HUES6 (cell line): ENCODE measurements around the gene DQX1.
A peak's percentile ranks its signal among the peaks of the same experiment; 100 is the strongest.

Experiments
- H3K27ac ChIP-seq: 2 replicates; pipeline ENCODE4 v1.7.0; 2013; ENCODE audit warnings: low read depth, mild to moderate bottlenecking, low read length, inconsistent platforms
- H3K27me3 ChIP-seq: 2 replicates; pipeline ENCODE4 v1.6.1; 2013; ENCODE audit warnings: low read length; ENCODE audit not compliant: control insufficient read depth, insufficient read depth
- H3K36me3 ChIP-seq: 2 replicates; pipeline ENCODE4 v1.6.1; 2013; ENCODE audit warnings: low read length; ENCODE audit not compliant: control insufficient read depth, insufficient read depth
- H3K4me1 ChIP-seq: 2 replicates; pipeline ENCODE4 v1.6.1; 2013; ENCODE audit warnings: low read length; ENCODE audit not compliant: control insufficient read depth, insufficient read depth
- H3K4me3 ChIP-seq: 2 replicates; pipeline ENCODE4 v1.5.1; 2013; ENCODE audit warnings: low read depth, low read length
- H3K9ac ChIP-seq: one replicate; pipeline ENCODE4 v1.6.1; 2013; ENCODE audit warnings: mild to moderate bottlenecking, low read length
- H3K9me3 ChIP-seq: 2 replicates; pipeline ENCODE4 v1.6.1; 2013; ENCODE audit warnings: low read depth, low read length; ENCODE audit not compliant: control insufficient read depth, insufficient read depth

The DQX1 gene

DNA sequence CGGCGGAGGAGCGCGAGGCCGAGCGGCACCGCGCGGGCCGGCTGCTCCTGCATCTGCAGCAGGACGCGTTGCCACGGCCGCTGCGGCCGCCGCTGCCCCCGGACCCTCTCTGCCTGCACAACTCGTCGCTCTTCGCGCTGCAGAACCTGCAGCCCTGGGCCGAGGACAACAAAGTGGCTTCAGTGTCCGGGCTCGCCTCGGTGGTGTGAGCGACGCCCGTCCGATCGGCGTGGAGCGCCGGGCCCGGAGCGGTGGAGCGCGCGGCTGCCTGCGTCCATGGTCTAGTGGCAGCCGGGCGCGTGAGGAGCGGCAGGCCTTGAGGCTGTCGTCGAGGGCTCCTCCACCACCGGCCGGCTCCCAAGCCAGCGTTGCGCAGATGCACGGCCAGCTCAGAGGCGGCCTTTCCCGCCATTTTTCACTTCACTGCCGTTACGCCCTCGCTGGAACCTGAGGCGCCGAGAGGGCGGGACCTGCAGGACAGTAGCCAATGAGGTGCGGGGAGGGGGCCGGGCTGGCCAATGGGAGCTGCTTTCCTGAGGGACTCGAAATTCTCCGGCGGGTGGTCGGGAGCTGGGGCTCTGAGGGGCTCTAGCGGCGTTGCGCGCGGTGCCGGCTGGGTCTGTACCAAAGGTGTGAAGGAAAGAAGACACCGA is 9.9 kb downstream of the DQX1 start:
- no peak overlapping the region for H3K27ac ChIP-seq
- H3K4me1 ChIP-seq = peaks cover 20% of the 10 kb centered on the region
- peak overlapping the region; percentile 57 for H3K4me3 ChIP-seq
- peaks cover 3% of the 10 kb centered on the region; the same call in 1 of the 2 replicates for H3K9me3 ChIP-seq
- H3K9ac ChIP-seq = no peak overlapping the region
- H3K36me3 ChIP-seq = no peaks in the 10 kb centered on the region
- H3K27me3 ChIP-seq = peaks cover 98% of the 10 kb centered on the region

DNA sequence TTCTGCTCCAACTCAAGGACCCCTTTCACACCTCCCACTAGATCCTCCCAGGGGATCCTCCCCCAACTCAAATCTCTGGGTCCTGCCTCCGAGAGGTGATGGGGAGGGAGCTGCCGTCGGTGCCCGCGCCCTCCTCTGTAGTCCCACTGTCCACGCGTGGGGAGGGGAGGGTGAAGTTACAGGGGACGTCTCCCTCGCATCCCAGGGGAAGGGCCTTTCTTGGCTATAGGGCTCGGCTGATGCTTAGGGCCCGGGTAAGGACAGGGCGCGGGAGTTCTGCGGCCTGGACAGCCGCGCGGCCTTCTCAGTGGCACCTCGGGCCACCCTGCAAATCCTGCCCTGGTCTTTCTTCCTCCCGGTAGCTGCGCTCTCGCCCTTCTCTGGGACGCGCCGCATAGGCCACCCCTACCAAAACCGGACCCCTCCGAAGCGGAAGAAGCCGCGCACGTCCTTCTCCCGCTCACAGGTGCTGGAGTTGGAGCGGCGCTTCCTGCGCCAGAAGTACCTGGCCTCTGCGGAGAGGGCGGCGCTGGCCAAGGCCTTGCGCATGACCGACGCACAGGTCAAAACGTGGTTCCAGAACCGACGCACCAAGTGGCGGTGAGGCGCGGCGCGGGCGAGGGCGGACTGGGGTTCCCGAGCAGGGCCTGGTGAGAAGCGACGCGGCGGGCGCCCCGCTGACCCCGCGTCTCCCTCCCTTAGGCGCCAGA is 10.6 kb downstream of the DQX1 start:
- Histone ChIP-seq H3K36me3 (no peaks in the 10 kb centered on the region), H3K9me3 (peaks cover 3% of the 10 kb centered on the region; the same call in 1 of the 2 replicates), H3K4me1 (peaks cover 20% of the 10 kb centered on the region), H3K4me3 (peak overlapping the region; percentile 57), H3K27ac (no peak overlapping the region), H3K9ac (no peak overlapping the region), H3K27me3 (peaks cover 100% of the 10 kb centered on the region)

DNA sequence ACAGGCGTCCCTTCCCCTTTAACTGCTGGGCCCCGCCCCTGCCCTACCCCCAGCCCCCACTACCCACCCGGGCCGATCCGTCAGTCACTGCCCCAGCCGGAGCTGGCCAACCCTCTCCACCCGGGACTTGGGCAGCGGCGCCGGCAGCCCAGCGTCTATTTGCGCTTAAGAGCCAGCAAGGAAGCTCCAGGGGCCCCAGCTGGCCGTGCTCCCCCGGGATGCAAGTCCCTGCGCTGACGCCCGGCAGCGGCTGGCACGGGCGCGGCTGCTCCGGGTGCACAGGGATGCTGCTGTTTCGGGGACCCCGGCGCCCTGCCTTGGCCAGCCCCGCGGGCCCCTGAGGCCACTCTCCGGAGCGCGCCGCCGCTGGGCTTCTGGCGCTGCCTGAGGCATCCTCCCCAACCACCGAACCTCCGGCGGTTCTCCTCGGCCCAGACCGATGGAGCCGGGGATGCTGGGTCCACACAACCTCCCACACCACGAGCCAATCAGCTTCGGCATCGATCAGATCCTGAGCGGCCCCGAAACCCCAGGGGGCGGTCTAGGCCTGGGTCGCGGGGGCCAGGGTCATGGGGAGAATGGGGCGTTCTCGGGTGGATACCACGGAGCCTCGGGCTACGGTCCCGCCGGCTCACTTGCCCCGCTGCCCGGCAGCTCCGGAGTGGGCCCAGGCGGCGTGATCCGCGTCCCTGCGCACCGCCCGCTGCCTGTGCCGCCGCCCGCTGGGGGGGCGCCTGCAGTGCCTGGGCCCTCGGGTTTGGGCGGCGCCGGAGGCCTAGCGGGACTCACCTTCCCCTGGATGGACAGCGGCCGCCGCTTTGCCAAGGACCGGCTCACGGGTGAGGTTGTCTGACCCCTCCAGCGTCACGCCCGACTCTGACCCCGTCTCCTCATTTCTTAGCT is 11.4 kb downstream of the DQX1 start, which contains the start of gene TLX2:
TLX2 (plus strand) TSS at position 83 of the 903 bp plus-strand sequence; CDS start at position 440, 357 bp downstream.
- peak within 1 kb of the TSS; percentile 57 for H3K4me3 ChIP-seq
- peaks cover 20% of the 10 kb centered on the region for H3K4me1 ChIP-seq
- H3K9me3 ChIP-seq = peaks cover 3% of the 10 kb centered on the region; the same call in 1 of the 2 replicates
- no peak within 1 kb of the TSS for H3K27ac ChIP-seq
- no peak within 1 kb of the TSS for H3K9ac ChIP-seq
- peaks cover 100% of the 10 kb centered on the region for H3K27me3 ChIP-seq
- H3K36me3 ChIP-seq = no peaks in the 10 kb centered on the region

DNA sequence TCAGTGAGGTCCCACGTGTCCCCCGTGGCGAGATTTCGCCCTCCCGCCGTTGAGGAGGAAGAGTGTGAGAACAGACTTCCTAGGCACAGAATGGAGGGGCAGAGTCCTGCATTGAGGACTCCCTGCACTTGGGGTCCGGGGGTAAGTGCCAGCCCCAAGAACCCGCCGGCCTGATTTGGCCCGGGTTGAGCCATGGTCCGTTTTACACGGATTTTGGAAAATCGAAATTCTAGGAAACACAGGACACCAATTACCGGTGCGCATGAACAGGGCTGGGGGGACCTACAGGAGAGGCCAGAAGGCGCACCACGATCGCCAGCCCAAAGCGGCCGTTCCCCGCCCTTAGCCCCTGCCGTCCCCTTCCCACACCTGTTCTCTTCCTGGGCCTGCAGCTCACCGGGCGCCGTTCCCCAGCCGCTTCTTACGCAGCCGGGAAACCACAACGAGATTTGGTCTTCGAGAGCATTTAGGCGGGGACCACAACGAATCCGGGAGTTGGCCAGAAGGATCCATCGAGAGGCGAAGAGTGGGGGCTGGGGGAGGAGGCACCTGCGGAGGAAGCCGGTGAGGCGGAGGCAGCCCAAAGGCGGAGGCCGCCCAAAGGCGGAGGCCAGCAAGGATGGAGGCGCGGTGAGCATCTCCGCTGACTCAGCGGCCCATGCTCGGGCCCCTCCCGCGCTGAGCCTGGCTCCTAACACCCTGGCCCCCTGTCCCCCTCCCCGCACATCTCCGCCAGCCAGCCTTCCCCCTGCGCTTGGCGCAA is 12.2 kb downstream of the DQX1 start:
- Histone ChIP-seq H3K4me3 (peak overlapping the region; percentile 57), H3K9me3 (peaks cover 3% of the 10 kb centered on the region; the same call in 1 of the 2 replicates), H3K27ac (no peak overlapping the region), H3K27me3 (peaks cover 99% of the 10 kb centered on the region), H3K36me3 (no peaks in the 10 kb centered on the region), H3K9ac (no peak overlapping the region), H3K4me1 (peaks cover 20% of the 10 kb centered on the region)

DNA sequence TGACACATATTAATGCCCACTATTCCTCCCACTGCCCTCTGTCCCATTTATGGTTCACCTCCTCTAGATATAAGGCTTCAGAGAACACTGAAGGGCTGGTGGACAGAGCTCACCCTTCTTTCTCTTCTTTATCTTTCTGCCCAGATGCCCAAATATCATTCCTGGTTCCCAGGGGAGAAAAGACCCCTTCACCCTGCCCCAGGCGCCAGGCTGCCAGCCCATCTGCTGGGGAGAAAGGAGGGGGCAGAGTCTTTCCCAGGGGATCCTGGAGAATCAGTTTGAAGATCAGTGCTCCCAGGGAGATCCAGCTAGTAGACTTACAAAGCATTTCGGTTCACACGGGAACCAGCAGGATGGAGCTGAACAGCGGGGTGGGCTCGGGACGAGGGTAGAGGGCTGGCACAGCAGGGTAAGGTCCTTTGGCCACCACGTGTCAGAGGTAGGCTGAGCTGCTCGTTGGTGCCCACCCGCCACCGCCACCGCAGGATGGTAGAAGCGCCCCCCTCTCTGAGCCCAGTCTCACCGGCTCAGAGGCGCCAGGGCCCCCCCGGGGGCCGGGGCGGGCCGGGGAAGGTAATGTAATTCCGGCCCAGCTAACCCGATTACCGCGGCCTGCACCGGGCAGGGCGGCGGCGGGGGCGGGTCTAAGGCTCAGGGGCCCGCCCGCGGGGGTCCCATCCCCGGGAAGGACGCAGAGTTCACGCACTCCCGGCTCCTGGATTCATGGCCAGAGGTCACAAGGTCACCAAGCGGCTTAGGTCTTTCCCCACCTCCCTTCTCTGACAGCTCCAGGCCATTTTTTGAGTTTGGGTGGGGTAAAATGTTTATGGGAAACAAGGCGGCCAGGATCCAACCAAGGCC is 13.1 kb downstream of the DQX1 start:
- Histone ChIP-seq H3K36me3 (no peaks in the 10 kb centered on the region), H3K4me3 (peak overlapping the region; percentile 57), H3K27ac (no peak overlapping the region), H3K27me3 (peaks cover 95% of the 10 kb centered on the region), H3K9me3 (peaks cover 3% of the 10 kb centered on the region; the same call in 1 of the 2 replicates), H3K9ac (no peak overlapping the region), H3K4me1 (peaks cover 25% of the 10 kb centered on the region)

DNA sequence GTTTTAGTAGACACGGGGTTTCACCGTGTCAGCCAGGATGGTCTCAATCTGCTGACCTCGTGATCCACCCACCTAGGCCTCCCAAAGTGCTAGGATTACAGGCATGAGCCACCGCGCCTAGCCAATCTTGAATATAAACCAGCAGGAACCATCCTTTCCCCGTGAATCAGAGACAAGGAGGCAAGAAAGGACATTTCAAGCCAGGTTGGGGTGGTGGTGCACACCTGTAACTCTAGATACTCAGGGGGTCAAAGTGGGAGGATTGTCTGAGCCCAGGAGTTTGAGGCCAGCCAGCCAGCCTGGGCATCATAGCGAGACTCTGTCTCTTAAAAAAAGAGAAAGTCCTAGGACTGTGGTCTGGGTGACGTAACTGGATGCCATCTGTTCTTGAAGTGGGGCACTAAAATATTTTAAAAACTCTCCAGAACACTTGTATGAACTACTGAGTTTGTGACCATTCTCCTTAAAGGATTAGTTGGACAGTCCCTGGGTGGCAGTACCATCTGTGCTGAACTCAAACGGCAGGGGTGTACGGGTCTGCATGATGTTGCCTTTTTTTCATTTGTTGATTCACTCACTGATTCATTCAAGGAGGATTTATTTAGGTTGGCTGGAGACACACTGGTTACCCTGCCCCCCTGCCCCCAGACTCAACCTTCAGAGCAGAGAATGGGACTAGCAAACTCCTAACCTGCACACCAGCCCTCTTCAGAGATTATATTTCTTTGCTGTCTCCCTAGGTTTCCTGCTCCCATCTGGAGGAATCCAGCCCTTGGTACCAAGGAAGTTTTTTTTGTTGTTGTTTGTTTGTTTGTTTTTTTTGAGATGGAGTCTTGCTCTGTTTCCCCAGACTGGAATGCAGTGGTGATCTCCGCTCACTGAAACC is 14.7 kb downstream of the DQX1 start:
- Histone ChIP-seq H3K9ac (no peak overlapping the region), H3K9me3 (no peaks in the 10 kb centered on the region; the same call in 1 of the 2 replicates), H3K4me3 (no peak overlapping the region), H3K4me1 (peaks cover 31% of the 10 kb centered on the region), H3K36me3 (no peaks in the 10 kb centered on the region), H3K27me3 (peaks cover 78% of the 10 kb centered on the region), H3K27ac (no peak overlapping the region)

DNA sequence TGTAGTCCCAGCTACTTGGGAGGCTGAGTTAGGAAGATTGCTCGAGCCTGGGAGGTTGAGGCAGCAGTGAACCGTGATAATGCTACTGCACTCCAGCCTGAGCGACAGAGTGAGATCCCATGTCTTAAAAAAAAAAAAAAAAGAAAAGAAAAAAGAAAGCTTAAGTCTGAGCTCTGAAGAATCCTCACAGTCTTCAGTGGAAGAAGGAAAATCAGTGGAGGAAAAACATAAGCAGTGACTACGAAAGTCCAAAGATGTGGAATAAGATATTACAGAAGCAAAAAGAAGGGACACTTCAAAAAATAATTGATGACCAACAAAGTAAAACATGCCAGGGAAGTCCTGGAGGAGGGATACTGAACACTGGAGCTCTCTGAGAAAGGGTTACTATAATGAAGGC is 15.8 kb downstream of the DQX1 start:
- Histone ChIP-seq H3K4me3 (no peak overlapping the region), H3K4me1 (peaks cover 26% of the 10 kb centered on the region), H3K36me3 (peaks cover 8% of the 10 kb centered on the region), H3K9ac (no peak overlapping the region), H3K27me3 (peaks cover 74% of the 10 kb centered on the region), H3K9me3 (no peaks in the 10 kb centered on the region), H3K27ac (no peak overlapping the region)

DNA sequence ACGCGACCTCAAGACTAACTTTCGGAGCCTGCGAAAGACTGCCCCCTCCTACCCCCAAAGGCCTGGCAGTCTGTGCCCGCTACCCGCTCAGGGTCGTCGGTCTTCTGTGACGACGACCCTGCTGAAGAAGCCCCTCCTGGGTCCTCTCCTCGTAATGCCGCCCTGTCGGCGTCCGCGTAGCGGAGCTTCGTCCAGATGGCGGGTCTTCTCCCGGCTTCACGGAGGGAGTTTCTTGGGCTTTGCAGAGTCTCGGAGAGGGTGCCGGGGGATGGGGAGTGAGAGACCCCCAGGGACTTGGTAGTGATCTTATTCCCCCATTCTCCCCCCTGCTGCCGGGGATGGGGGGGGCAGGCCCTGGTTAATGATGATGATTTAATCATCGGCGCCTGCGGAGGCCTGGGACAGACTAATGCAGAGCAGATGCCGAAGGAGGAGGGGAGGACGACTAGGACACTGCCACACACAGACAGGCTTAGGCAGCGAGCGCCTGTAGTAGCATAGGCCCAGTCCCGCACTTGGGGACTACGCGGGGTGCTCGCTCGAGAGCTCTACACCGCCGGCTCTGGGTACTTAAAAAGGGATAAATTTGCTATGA is 18.0 kb downstream of the DQX1 start:
- Histone ChIP-seq H3K36me3 (peaks cover 10% of the 10 kb centered on the region), H3K4me1 (peaks cover 22% of the 10 kb centered on the region), H3K4me3 (peak overlapping the region; percentile 97), H3K27me3 (peaks cover 70% of the 10 kb centered on the region), H3K27ac (peak overlapping the region; percentile 96; the same call in 1 of the 2 replicates), H3K9me3 (no peaks in the 10 kb centered on the region), H3K9ac (peak overlapping the region; percentile 97)
